GM23338 (cell line): Measurements from ENCODE around the gene TXNRD1. TPM values are rescaled to one million over a fixed set of nuclear protein-coding genes. Genes with fewer than 3 reads are reported as not detected.

Source experiments
- ATAC-seq: fragments of 200-7000 bp; cut with Tn5 transposase; 3 replicates; pipeline ENCODE4 v1.9.1; 2020
- DNase-seq: peaks from one replicate; pipeline ENCODE4 v3.0.0-alpha.2; 2015; ENCODE audit warnings: low spot score
- H2AFZ ChIP-seq: fragments of 200-600 bp; sonication (generic); 2 replicates; pipeline ENCODE4 v1.8.0; 2016; ENCODE audit warnings: antibody characterized with exemption, mild to moderate bottlenecking, moderate library complexity
- H3F3A ChIP-seq: fragments of 200-600 bp; sonication (generic); replicated peaks from 2 replicates; pipeline ENCODE4 v1.8.0; 2017; ENCODE audit warnings: antibody characterized with exemption, mixed run types, low read depth
- H3K27ac ChIP-seq: fragments of 200-600 bp; sonication (generic); 2 replicates; pipeline ENCODE4 v1.6.1; 2016; ENCODE audit warnings: low read depth
- H3K27me3 ChIP-seq: fragments of 200-600 bp; sonication (generic); 2 replicates; pipeline ENCODE4 v1.8.0; 2016; ENCODE audit warnings: mild to moderate bottlenecking, mixed run types, moderate library complexity; ENCODE audit not compliant: insufficient read depth
- H3K36me3 ChIP-seq: fragments of 200-600 bp; sonication (generic); 2 replicates; pipeline ENCODE4 v1.8.0; 2016; ENCODE audit warnings: mild to moderate bottlenecking; ENCODE audit not compliant: insufficient read depth
- H3K4me1 ChIP-seq: fragments of 200-600 bp; sonication (generic); 2 replicates; pipeline ENCODE4 v1.8.0; 2016; ENCODE audit warnings: mild to moderate bottlenecking, moderate library complexity; ENCODE audit not compliant: insufficient read depth
- H3K4me2 ChIP-seq: fragments of 200-600 bp; sonication (generic); 2 replicates; pipeline ENCODE4 v1.7.1; 2017; ENCODE audit warnings: mixed run types
- H3K4me3 ChIP-seq: fragments of 200-600 bp; sonication (generic); 2 replicates; pipeline ENCODE4 v1.6.1; 2016; ENCODE audit warnings: mixed run types
- H3K79me2 ChIP-seq: fragments of 200-600 bp; sonication (generic); replicated peaks from 2 replicates; pipeline ENCODE4 v1.8.0; 2017; ENCODE audit warnings: mild to moderate bottlenecking; ENCODE audit not compliant: insufficient read depth
- H3K9me2 ChIP-seq: fragments of 200-600 bp; sonication (generic); 2 replicates; pipeline ENCODE4 v1.8.0; 2017; ENCODE audit not compliant: insufficient read depth
- H4K20me1 ChIP-seq: fragments of 200-600 bp; sonication (generic); replicated peaks from 2 replicates; pipeline ENCODE4 v1.8.0; 2017; ENCODE audit warnings: mild to moderate bottlenecking; ENCODE audit not compliant: insufficient read depth
- H3K27ac Mint-ChIP-seq: 2 replicates; pipeline ENCODE4 v1.8.0; 2020; ENCODE audit warnings: inconsistent platforms, mild to moderate bottlenecking, moderate library complexity, mixed read lengths
- H3K27me3 Mint-ChIP-seq: 3 replicates; pipeline ENCODE4 v1.8.0; 2022; ENCODE audit warnings: low read depth, mild to moderate bottlenecking, moderate library complexity, mixed read lengths, inconsistent platforms; ENCODE audit not compliant: insufficient read depth, poor library complexity
- H3K36me3 Mint-ChIP-seq: 3 replicates; pipeline ENCODE4 v1.8.0; 2021; ENCODE audit warnings: low read depth, mild to moderate bottlenecking, inconsistent platforms, moderate library complexity, mixed read lengths
- H3K4me1 Mint-ChIP-seq: 3 replicates; pipeline ENCODE4 v1.8.0; 2020; ENCODE audit warnings: mild to moderate bottlenecking, inconsistent platforms, mixed read lengths
- H3K4me3 Mint-ChIP-seq: 3 replicates; pipeline ENCODE4 v1.8.0; 2021; ENCODE audit warnings: moderate library complexity, mild to moderate bottlenecking, inconsistent platforms, mixed read lengths
- H3K9me3 Mint-ChIP-seq: 3 replicates; pipeline ENCODE4 v1.8.0; 2020; ENCODE audit warnings: moderate library complexity, mild to moderate bottlenecking, inconsistent platforms, mixed read lengths
- CREB1 ChIP-seq: fragments of 250-450 bp; sonication (Bioruptor Pico); IDR thresholded peaks from 2 replicates; pipeline ENCODE4 v1.5.0; 2020; ENCODE audit warnings: low read depth, mild to moderate bottlenecking, moderate library complexity
- ETS1 ChIP-seq: IDR thresholded peaks from 2 replicates; pipeline ENCODE4 v1.6.1; 2016; ENCODE audit warnings: antibody characterized with exemption
- EZH2phosphoT487 ChIP-seq: fragments of 200-600 bp; sonication (generic); IDR thresholded peaks from one replicate; pipeline ENCODE4 v1.8.1; 2018; ENCODE audit warnings: antibody characterized with exemption; ENCODE audit not compliant: unreplicated experiment
- NANOG ChIP-seq: IDR thresholded peaks from 2 replicates; pipeline ENCODE4 v1.6.1; 2016; ENCODE audit warnings: antibody characterized with exemption, borderline replicate concordance
- POLR2AphosphoS5 ChIP-seq: IDR thresholded peaks from 2 replicates; pipeline ENCODE4 v1.6.1; 2016; ENCODE audit warnings: antibody characterized with exemption, low read depth
- REST ChIP-seq: IDR thresholded peaks from one replicate; pipeline ENCODE4 v1.6.1; 2018; ENCODE audit warnings: antibody characterized with exemption; ENCODE audit not compliant: unreplicated experiment
- STAT1 ChIP-seq: IDR thresholded peaks from one replicate; pipeline ENCODE4 v1.6.1; 2016; ENCODE audit warnings: antibody characterized with exemption; ENCODE audit not compliant: unreplicated experiment
- ZNF331 ChIP-seq: fragments of 250-450 bp; sonication (Bioruptor Pico); IDR thresholded peaks from 2 replicates; pipeline ENCODE4 v1.5.0; 2020; ENCODE audit warnings: low read depth, mild to moderate bottlenecking, moderate library complexity
- polyA plus RNA-seq: library from polyadenylated mRNA; unstranded; fragments of >200 nt; fragmentation: Nextera tagmentation; extraction: Ambion mirVana; gene quantifications from 2 replicates; pipeline ENCODE4 v1.2.1, GENCODE V29; 2016
- total RNA-seq: library from RNA; depleted of rRNA; stranded (reverse); fragments of >200 nt; shearing (Covaris generic); gene quantifications from 2 replicates; pipeline ENCODE4 v1.2.3, GENCODE V29; 2014
- TF ChIP-seq, protein P1 (sequence below), 2 experiments: fragments of 200-600 bp in 1 of 2; sonication (generic) in 1 of 2; conservative IDR thresholded peaks; 2 replicates each; pipeline versions ENCODE4 v1.5.1 to v1.6.1; 2016 to 2017; ENCODE audit warnings: antibody characterized with exemption in 2 of 2, low read depth in 2 of 2, mild to moderate bottlenecking in 2 of 2, moderate library complexity in 1 of 2

Gene TXNRD1
- total and polyA plus RNA-seq, 2 experiments from 2014 or later, result 115 to 127 TPM

DNA sequence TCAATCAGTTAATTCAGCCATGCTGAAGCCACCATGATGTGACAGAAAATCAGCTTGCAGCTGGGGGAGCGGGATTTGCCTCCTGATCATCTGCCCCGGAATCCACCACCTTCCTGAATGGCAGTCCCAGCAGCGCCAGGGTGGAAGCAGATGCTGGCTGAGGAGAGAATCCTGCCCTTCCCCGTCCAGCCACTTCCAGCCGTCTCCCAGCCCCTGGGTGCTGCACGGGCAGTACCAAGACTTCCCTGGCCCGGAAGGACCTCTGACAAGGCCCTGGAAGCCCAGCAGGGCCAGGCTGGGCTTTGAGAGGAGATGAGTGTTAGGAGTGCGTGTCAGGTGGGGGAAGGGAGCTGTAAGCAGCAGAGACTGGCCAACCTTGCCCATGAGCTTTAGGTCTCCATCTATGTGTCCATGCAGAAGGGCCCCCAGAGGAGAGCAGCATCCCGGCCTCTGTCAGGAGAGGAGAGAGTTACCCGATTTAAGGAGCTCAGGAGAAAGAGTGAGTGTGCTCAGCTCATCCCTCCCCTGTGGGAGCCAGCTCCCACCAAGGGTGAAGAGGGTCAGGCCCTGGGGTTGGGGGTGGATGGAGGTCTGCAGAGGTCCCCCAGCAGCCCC, 157.2 kb downstream of the TXNRD1 start:
- Mint-ChIP-seq H3K4me3 (no peak overlapping the region), H3K27ac (no peak overlapping the region), H3K4me1 (peaks cover 23% of the 10 kb centered on the region), H3K36me3 (peaks cover 27% of the 10 kb centered on the region), H3K9me3 (peaks cover 28% of the 10 kb centered on the region), H3K27me3 (peaks cover 20% of the 10 kb centered on the region)
- DNase-seq (no peak), ATAC-seq (no peak)
- Histone ChIP-seq H3K36me3 (no peaks in the 10 kb centered on the region; the same call in 1 of the 2 replicates), H3K9me2 (peaks cover 4% of the 10 kb centered on the region; the same call in 1 of the 2 replicates), H3K27me3 (no peaks in the 10 kb centered on the region), H3F3A (no peaks in the 10 kb centered on the region), H3K4me2 (no peak overlapping the region), H3K4me3 (no peak overlapping the region), H3K27ac (no peak overlapping the region), H4K20me1 (no peaks in the 10 kb centered on the region), H3K79me2 (no peaks in the 10 kb centered on the region), H2AFZ (no peak overlapping the region), H3K4me1 (peaks cover 9% of the 10 kb centered on the region)
- TF ChIP-seq, protein P1, sequence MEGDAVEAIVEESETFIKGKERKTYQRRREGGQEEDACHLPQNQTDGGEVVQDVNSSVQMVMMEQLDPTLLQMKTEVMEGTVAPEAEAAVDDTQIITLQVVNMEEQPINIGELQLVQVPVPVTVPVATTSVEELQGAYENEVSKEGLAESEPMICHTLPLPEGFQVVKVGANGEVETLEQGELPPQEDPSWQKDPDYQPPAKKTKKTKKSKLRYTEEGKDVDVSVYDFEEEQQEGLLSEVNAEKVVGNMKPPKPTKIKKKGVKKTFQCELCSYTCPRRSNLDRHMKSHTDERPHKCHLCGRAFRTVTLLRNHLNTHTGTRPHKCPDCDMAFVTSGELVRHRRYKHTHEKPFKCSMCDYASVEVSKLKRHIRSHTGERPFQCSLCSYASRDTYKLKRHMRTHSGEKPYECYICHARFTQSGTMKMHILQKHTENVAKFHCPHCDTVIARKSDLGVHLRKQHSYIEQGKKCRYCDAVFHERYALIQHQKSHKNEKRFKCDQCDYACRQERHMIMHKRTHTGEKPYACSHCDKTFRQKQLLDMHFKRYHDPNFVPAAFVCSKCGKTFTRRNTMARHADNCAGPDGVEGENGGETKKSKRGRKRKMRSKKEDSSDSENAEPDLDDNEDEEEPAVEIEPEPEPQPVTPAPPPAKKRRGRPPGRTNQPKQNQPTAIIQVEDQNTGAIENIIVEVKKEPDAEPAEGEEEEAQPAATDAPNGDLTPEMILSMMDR (conservative IDR thresholded peaks at IDR 0.05; ENCODE audit: low read depth in 2 of 2), result no peak
- TF ChIP-seq STAT1, result no peak
- TF ChIP-seq EZH2phosphoT487, result no peak
- TF ChIP-seq ETS1, result no peak

DNA sequence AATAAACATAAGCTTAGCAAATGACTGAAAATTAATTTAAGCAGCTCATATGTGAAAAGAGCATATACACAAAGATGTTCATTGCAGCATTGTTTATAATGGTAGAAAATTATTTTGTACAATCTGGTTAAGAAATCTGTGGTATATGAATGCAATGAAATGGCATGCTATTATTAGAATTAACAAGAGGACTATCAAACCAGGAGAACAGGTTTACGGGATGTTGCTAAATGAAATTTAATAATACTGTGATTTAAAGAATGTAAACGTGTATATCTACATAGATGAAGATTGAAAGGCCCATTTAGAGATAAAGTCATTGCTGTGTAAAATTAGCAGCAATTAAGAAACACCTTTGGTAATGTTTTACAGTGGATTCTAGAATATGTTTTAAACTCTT, 158.5 kb downstream of the TXNRD1 start:
- H3K27me3 ChIP-seq, result no peaks in the 10 kb centered on the region
- H3K27ac ChIP-seq, result no peak overlapping the region
- Mint-ChIP-seq H3K27me3 (peaks cover 16% of the 10 kb centered on the region), H3K36me3 (peaks cover 17% of the 10 kb centered on the region), H3K4me3 (no peak overlapping the region), H3K4me1 (peaks cover 18% of the 10 kb centered on the region), H3K27ac (no peak overlapping the region), H3K9me3 (peaks cover 21% of the 10 kb centered on the region)
- DNase-seq (no peak), ATAC-seq (no peak)
- H4K20me1 ChIP-seq, result no peaks in the 10 kb centered on the region
- H2AFZ ChIP-seq, result no peak overlapping the region
- no peaks in the 10 kb centered on the region for H3F3A ChIP-seq
- H3K4me1 ChIP-seq, result peaks cover 9% of the 10 kb centered on the region; the same call in 1 of the 2 replicates
- H3K36me3 ChIP-seq, result no peaks in the 10 kb centered on the region; the same call in 1 of the 2 replicates
- no peak overlapping the region for H3K4me2 ChIP-seq
- H3K79me2 ChIP-seq, result no peaks in the 10 kb centered on the region
- H3K9me2 ChIP-seq, result no peaks in the 10 kb centered on the region
- H3K4me3 ChIP-seq, result no peak overlapping the region
- TF ChIP-seq, protein P1 (conservative IDR thresholded peaks at IDR 0.05; ENCODE audit: low read depth in 2 of 2), result no peak
- TF ChIP-seq EZH2phosphoT487 (no peak), POLR2AphosphoS5 (no peak), ZNF331 (CRISPR knock-in tag) (no peak), ETS1 (no peak), REST (no peak), NANOG (no peak), CREB1 (CRISPR knock-in tag) (no peak)
